ENCODE results near the gene NLGN1.

GRCh38 chr3:174218016-174218415 lies 820.5 kb downstream of the NLGN1 start:
- no peak for TF ChIP-seq CTCF (IDR thresholded peaks at IDR 0.05; ENCODE audit: poor library complexity)
- no peak for TF ChIP-seq EZH2 (IDR thresholded peaks at IDR 0.05; ENCODE audit: borderline replicate concordance)

Data from hepatocyte (in vitro differentiated cells).